ENCODE measurements around the gene CDX1.

CDX1 gene

GRCh38 chr5:150137168-150137957 lies 29.2 kb upstream of the CDX1 start:
- TF ChIP-seq CTCF (conservative IDR thresholded peaks at IDR 0.05; ENCODE audit: low read depth, low read length), result no peak
- DNase-seq (ENCODE audit: low read depth), result no peak
- no peak overlapping the region for H3K4me3 ChIP-seq (ENCODE audit: low read length)

GRCh38 chr5:150137997-150138396 lies 28.6 kb upstream of the CDX1 start:
- TF ChIP-seq CTCF (conservative IDR thresholded peaks at IDR 0.05; ENCODE audit: low read depth, low read length), result no peak
- no peak overlapping the region for H3K4me3 ChIP-seq (ENCODE audit: low read length)
- no peak for DNase-seq (ENCODE audit: low read depth)

- TF ChIP-seq CTCF (conservative IDR thresholded peaks at IDR 0.05; ENCODE audit: low read depth, low read length), result no peak
- DNase-seq (ENCODE audit: low read depth), result no peak
- H3K4me3 ChIP-seq (ENCODE audit: low read length), result no peak overlapping the region
Observed at GRCh38 chr5:150138551-150139265, 27.9 kb upstream of the CDX1 start.

GRCh38 chr5:150139334-150139733 lies 27.2 kb upstream of the CDX1 start:
- no peak overlapping the region for H3K4me3 ChIP-seq (ENCODE audit: low read length)
- DNase-seq (ENCODE audit: low read depth), result no peak
- no peak for TF ChIP-seq CTCF (conservative IDR thresholded peaks at IDR 0.05; ENCODE audit: low read depth, low read length)

GRCh38 chr5:150140830-150141229 lies 25.7 kb upstream of the CDX1 start:
- no peak for DNase-seq (ENCODE audit: low read depth)
- no peak overlapping the region for H3K4me3 ChIP-seq (ENCODE audit: low read length)

GRCh38 chr5:150141544-150142184 lies 24.9 kb upstream of the CDX1 start:
- H3K4me3 ChIP-seq (ENCODE audit: low read length), result no peak overlapping the region

More at GRCh38 chr5:150140830-150141229, 25.7 kb upstream of the CDX1 start:
- TF ChIP-seq CTCF (conservative IDR thresholded peaks at IDR 0.05; ENCODE audit: low read depth, low read length), result no peak

More at GRCh38 chr5:150141544-150142184, 24.9 kb upstream of the CDX1 start:
- no peak for TF ChIP-seq CTCF (conservative IDR thresholded peaks at IDR 0.05; ENCODE audit: low read depth, low read length)
- DNase-seq (ENCODE audit: low read depth), result no peak
